Activated T-helper 9 cell treated with anti-CD3 and anti-CD28 coated beads, Interleukin-2, amount 50 U/mL, for 16 hours (primary cell): Measurements from ENCODE around the gene RB1.
"Not testable (repeated sequence)": the region's sequence is repeated elsewhere in the genome, so short reads cannot be mapped to it uniquely, and the experiment has no call there.

Experiments
- DNase-seq: peaks from one replicate; pipeline ENCODE4 v3.0.0-alpha.2; 2020; ENCODE audit warnings: low read depth

Gene RB1

DNA sequence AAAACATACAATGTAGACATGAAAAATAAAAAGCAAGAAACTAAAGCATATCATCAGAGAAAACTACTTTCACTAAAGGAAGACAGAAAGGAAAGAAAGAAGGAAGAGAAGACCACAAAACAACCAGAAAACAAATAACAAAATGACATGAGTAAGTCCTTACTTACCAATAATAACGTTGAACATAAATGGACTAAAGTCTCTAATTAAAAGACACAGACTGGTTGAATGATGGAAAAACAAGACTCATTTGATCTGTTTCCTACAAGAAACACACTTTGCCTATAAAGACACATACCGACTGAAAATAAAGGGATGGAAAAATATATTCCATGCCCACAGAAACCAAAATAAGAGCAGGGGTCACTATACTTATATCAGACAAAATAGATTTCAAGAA is 46.0 kb downstream of the RB1 start:
- no peak for DNase-seq

DNA sequence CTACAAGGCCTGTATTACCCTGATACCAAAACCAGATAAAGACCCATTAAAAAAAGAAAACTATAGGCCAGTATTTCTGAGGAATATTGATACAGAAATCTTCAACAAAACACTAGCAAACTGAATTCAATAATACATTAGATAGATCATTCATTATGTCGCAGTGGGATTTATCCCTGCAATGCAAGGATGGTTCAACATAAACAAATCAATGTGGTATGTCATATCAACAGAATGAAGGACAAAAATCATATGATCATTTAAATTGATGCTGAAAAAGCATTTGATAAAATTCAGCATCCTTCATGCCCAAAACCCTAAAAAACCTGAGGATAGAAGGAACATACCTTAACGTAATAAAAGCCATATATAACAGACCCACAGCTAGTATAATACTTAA is 50.0 kb downstream of the RB1 start:
- DNase-seq, result no peak

DNA sequence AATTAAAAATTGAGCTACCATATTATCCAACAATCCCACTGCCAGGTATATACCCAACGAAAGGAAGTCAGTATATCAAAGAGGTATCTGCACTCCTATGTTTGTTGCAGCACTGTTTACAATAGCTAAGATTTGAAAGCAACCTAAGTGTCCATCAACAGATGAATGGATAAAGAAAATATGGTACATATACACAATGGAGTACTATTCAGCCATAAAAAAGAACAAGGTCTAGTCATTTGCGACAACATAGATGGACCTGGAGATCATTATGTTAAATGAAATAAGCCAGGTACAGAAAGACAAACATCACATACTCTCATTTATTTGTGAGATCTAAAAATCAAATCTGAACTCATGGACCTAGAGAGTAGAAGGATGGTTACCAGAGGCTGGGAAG is 52.0 kb downstream of the RB1 start:
- DNase-seq, result not testable (repeated sequence)

- no peak for DNase-seq
Measured at GRCh38 chr13:48356750-48357149, 53.2 kb downstream of the RB1 start.

- no peak for DNase-seq
Measured at GRCh38 chr13:48369988-48370387, 66.4 kb downstream of the RB1 start.

DNA sequence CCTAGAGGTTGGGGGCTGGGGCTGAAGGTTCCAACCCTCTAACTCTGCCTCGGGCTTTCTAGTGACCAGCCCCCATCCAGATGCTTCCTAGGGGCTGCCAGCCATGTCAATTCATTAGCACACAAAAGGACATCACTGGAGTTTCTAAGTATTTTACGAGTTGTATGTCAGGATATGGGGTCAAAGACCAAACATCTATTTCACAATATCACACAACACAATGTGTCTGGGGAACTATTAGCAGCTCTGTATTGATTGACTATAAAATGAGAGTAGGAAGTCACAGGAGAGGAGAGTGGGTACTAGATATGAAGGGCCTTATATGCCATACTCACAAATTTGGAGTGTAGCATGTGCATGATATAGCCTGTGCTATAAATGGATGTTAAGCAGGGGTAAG is 67.3 kb downstream of the RB1 start:
- no peak for DNase-seq

GRCh38 chr13:48377857-48378256 is 74.3 kb downstream of the RB1 start:
- no peak for DNase-seq

GRCh38 chr13:48380581-48380980 is 77.0 kb downstream of the RB1 start:
- DNase-seq, result no peak

- no peak for DNase-seq
Measured at GRCh38 chr13:48383384-48383783, 79.8 kb downstream of the RB1 start.

- no peak for DNase-seq
Measured at GRCh38 chr13:48386816-48387215, 83.3 kb downstream of the RB1 start.

DNA sequence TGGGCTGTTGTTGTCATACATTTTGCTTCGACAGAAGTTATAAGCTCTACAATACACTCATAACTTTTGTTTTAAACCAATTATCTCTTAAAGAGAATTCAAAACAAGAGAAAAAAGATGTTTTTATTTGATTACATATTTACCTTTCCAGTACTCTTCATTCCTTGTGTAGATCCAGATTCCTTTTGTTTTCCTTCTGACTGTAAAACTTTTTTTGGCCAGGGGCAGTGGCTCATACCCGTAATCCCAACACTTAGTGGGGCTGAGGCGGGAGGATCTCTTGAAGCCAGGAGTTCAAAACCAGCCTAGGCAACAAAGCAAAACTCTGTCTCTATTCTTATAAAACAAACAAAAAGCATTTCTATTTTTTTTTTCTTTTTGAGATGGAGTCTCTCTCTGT is 87.7 kb downstream of the RB1 start:
- no peak for DNase-seq

DNA sequence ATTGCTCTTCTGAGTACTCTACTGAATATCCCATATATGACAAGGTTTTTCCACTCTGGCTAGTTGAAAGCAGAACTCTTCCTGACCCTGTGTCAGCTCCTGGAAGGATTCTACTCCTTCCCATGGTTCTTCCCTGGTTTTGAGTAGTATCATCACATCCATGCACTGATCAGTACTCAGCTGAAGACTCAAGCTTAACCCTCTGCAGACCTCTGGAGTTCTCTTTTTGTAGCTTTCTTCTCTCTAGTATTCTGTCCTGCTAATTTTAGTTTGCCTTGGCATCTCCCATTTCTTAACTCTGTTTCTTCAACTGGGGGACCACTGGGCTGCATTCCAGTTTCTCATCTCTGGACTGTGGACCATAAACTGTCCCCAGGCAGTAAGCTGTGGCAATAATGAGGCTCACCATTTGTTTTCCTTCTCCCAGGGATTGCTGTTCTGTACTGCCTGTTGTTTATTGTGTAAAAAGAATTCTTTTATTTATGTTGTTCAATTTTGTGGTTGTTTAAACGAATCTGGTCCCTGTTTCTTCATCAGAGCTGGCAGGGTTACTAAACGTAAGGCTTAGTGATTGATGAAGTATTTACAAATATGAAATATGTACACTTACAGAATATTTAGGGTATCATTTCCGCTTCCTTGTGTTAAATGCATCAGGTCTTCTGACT is 89.6 kb downstream of the RB1 start:
- no peak for DNase-seq

GRCh38 chr13:48393698-48394085 is 90.1 kb downstream of the RB1 start:
- no peak for DNase-seq

- no peak for DNase-seq
Measured at GRCh38 chr13:48397744-48398143, 94.2 kb downstream of the RB1 start.

DNA sequence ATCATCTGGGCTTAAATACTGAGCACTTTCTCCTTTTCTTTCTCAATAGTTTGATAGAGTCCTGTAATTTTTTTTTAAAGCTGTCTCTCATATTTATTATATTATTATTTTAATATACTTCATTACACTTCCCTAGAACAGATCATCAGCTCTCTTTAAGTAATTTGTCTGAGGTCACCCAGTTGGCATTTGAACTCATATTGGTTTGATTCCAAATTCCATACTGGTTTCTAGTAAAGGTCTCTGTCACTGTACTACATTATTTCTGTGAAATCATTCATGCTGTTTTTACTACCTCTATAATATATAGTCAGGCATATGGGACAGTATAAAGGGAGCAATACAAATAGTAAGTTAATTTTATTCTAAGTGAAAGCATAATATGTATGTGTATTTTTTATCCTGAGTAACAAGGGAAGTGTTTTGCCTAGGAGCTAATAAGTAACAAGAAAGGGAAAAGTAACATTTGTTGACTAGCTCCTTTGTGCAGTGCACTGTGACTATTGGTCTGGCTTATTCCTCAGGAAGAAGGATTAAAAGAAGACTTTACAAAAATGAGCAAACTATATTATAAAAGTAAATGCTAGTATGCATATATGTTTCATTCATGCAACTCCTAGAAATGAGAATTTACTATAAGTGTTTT is 95.0 kb downstream of the RB1 start:
- no peak for DNase-seq

- DNase-seq, result no peak
Measured at GRCh38 chr13:48400090-48400694, 96.6 kb downstream of the RB1 start.

- no peak for DNase-seq
Measured at GRCh38 chr13:48400850-48401291, 97.3 kb downstream of the RB1 start.

- DNase-seq, result no peak
Measured at GRCh38 chr13:48401480-48401879, 97.9 kb downstream of the RB1 start.

DNA sequence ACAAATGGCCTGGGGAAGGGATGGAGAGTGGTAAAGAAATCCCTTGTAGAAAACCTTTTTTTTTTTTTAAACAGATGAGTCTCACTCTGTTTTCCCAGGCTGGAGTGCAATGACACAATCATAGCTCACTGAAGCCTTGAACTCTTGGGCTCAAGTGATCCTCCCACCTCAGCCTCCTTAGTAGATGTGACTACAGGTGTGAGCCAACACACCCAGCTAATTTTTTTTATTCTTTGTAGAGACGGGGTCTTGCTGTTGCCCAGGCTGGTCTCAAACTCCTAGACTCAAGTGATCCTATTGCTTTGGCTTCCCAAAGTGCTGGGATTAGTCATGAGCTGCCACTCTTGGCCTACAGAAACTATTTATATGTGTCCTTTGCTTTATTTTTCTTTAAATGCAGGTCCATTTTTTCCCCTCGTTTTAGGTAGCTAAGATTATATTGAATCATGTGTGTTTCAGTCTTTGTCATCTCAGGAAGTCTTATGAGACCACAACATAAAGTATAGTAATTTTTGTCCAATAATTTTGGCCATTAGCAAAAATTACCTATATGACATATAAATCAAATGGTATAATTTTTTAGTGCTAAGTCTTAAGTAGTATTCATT is 98.9 kb downstream of the RB1 start:
- no peak for DNase-seq

DNA sequence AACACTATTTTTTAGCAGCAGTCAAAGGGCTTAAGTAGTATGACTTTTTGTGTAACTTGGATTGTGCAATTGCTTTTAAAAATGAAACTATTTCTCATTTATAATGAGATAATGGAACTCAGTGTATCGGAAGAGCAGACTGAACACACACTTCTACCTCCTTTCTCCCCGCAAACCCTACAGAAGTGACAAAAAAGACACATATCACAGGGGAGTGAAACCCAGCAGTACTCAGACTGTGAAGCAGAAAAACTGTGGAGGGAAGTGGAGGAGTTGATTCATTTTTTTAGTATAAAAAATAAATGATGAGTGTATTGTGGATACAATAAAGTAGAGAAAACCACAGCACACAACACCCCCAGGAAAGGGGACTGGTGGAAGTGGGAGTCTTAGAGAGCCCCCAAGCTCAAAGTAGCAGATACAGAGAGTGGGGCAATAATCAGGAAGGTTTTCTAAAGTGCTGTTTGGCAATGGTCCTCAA is 99.6 kb downstream of the RB1 start:
- no peak for DNase-seq

DNA sequence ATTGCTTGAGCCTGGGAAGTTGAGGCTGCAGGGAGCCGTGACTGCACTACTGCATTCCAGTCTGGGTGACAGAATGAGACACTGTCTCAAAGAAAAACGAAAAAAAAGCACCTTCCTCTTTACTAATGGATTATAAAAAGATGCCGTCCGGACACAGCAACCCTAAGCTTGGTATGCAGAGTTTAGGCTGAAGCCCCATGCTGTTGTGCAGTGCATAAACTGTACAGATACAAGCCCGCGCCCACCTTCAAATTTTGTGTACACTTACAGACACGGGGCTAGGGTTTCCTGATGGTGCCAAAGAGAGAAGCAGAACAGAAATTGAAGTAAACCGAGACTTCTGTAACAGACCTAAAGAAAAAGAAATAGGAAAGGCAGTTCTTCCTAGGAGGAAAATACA is 100.4 kb downstream of the RB1 start:
- no peak for DNase-seq

DNA sequence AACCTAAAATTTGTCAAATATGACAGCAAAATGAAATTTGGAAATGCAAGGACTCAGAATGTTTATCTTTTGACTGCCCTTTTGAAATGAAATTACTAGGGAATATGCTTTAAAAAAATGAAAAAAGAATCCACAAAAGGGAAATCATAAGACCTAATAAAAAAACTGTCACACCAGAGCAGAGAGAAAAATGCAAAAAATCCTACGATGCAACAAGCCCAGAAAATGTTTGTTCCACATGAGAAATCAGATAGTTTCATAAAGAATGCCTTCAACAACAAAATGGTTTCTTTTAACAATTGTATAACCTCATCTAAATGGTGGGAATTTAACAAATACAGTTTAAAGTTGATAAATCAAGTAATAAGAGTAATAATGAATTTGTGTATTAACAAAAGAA is 101.4 kb downstream of the RB1 start:
- no peak for DNase-seq

DNA sequence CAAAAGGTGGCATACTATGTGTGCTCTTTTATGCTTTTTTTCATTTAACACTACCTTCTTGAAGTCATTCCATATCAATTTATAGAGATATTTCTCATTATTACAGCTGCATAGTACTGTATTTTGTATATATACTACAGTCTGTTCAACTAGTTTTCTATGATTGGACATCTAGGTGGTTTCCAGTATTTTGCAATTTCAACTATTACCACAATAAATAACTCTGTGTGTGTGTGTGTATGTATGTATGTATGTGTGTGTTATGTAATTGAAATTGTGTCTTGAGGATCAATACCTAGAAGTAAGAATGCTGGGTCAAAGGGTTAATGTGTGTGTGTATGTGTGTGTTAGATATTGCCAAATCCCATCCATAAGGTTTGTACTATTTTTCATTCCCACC is 102.3 kb downstream of the RB1 start:
- DNase-seq, result no peak
